Smooth muscle cell (in vitro differentiated cells): ENCODE results near the gene EPG5. TPM values are rescaled to one million over a fixed set of nuclear protein-coding genes. Genes with fewer than 3 reads are reported as not detected.
A peak's percentile ranks its signal among the peaks of the same experiment; 100 is the strongest.
"Not testable (repeated sequence)": the region's sequence is repeated elsewhere in the genome, so short reads cannot be mapped to it uniquely, and the experiment has no call there.

Experiments
- DNase-seq: peaks from one replicate; lab custom pipeline; 2025; ENCODE audit not compliant: unreplicated experiment; lab: John Stamatoyannopoulos, UW
- H2AFZ ChIP-seq: fragments of 200-600 bp; sonication (generic); 2 replicates; pipeline ENCODE4 v1.6.0; 2016; ENCODE audit warnings: antibody characterized with exemption, low read depth, mild to moderate bottlenecking
- H3F3A ChIP-seq: fragments of 200-600 bp; sonication (generic); 2 replicates; pipeline ENCODE4 v1.6.0; 2017; ENCODE audit warnings: antibody characterized with exemption, low read depth
- H3K27ac ChIP-seq: fragments of 200-600 bp; sonication (generic); 2 replicates; pipeline ENCODE4 v1.5.1; 2016; ENCODE audit warnings: low read depth, mild to moderate bottlenecking
- H3K27me3 ChIP-seq: fragments of 200-600 bp; sonication (generic); 2 replicates; pipeline ENCODE4 v1.6.1; 2016; ENCODE audit warnings: low read depth, mild to moderate bottlenecking
- H3K36me3 ChIP-seq: fragments of 200-600 bp; sonication (generic); 2 replicates; pipeline ENCODE4 v1.5.1; 2016; ENCODE audit warnings: low read depth
- H3K4me1 ChIP-seq: fragments of 200-600 bp; sonication (generic); 2 replicates; pipeline ENCODE4 v1.5.1; 2016; ENCODE audit warnings: low read depth
- H3K4me2 ChIP-seq: fragments of 200-600 bp; sonication (generic); 2 replicates; pipeline ENCODE4 v1.6.0; 2016; ENCODE audit warnings: mild to moderate bottlenecking
- H3K4me3 ChIP-seq: fragments of 200-600 bp; sonication (generic); 2 replicates; pipeline ENCODE4 v1.5.1; 2016; ENCODE audit warnings: mild to moderate bottlenecking
- H3K79me2 ChIP-seq: fragments of 200-600 bp; sonication (generic); 2 replicates; pipeline ENCODE4 v1.6.0; 2016; ENCODE audit warnings: low read depth, mild to moderate bottlenecking
- H3K9ac ChIP-seq: fragments of 200-600 bp; sonication (generic); 2 replicates; pipeline ENCODE4 v1.6.0; 2016; ENCODE audit warnings: low read depth
- H3K9me3 ChIP-seq: fragments of 200-600 bp; sonication (generic); replicated peaks from 2 replicates; pipeline ENCODE4 v1.5.1; 2016; ENCODE audit warnings: low read depth
- H4K20me1 ChIP-seq: fragments of 200-600 bp; sonication (generic); 2 replicates; pipeline ENCODE4 v1.6.0; 2016; ENCODE audit warnings: low read depth
- WGBS: methylation state at CpG from one replicate; pipeline ENCODE4 v1.1.7; 2016; ENCODE audit warnings: low lambda C conversion rate; 5-methylcytosine and 5-hydroxymethylcytosine counted together
- polyA plus RNA-seq: library from polyadenylated mRNA; unstranded; fragments of >200 nt; fragmentation: Nextera tagmentation; extraction: Ambion mirVana; gene quantifications from 2 replicates; pipeline ENCODE4 v1.2.1, GENCODE V29; 2016
- total RNA-seq: library from RNA; depleted of rRNA; stranded (reverse); fragments of >200 nt; gene quantifications from 2 replicates; pipeline ENCODE4 v1.2.3, GENCODE V29; 2014
- TF ChIP-seq, protein P1 (sequence below): fragments of 200-600 bp; sonication (generic); IDR thresholded peaks from 2 replicates; pipeline ENCODE4 v1.5.1; 2017; ENCODE audit warnings: borderline replicate concordance, mild to moderate bottlenecking, antibody characterized with exemption; ENCODE audit not compliant: insufficient read depth, poor library complexity, severe bottlenecking

Gene EPG5
- total and polyA plus RNA-seq, 2 experiments from 2014 or later, result 2.7 to 20.8 TPM

DNA sequence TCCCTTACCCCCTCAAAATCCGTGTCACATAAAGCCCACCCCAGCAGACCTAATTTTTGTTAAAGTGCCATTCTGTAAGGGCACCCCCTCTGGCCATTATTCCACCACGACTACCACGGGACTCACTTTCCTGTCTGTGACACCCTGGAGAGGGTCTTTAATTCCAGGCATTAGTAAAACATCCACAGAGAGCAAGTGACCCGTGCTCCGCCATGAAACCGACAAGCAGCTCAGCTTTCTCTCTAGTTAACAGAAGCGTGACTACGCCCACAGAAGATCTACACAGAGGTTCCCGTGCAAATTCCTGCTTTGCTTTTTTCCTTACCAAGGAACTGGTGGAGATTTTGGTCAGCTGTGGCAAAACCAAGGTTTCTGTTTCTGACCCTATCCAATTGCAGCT, 137.3 kb downstream of the EPG5 start:
- no peak for DNase-seq
- peaks cover 8% of the 10 kb centered on the region for H3K4me1 ChIP-seq
- 62% methylated on average over 9 of the region's 9 CpGs for WGBS
- no peak overlapping the region for H3K9ac ChIP-seq
- no peaks in the 10 kb centered on the region for H3K36me3 ChIP-seq
- H4K20me1 ChIP-seq, result no peaks in the 10 kb centered on the region
- no peak overlapping the region for H3K4me2 ChIP-seq
- TF ChIP-seq, protein P1, sequence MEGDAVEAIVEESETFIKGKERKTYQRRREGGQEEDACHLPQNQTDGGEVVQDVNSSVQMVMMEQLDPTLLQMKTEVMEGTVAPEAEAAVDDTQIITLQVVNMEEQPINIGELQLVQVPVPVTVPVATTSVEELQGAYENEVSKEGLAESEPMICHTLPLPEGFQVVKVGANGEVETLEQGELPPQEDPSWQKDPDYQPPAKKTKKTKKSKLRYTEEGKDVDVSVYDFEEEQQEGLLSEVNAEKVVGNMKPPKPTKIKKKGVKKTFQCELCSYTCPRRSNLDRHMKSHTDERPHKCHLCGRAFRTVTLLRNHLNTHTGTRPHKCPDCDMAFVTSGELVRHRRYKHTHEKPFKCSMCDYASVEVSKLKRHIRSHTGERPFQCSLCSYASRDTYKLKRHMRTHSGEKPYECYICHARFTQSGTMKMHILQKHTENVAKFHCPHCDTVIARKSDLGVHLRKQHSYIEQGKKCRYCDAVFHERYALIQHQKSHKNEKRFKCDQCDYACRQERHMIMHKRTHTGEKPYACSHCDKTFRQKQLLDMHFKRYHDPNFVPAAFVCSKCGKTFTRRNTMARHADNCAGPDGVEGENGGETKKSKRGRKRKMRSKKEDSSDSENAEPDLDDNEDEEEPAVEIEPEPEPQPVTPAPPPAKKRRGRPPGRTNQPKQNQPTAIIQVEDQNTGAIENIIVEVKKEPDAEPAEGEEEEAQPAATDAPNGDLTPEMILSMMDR, result no peak
- H3K9me3 ChIP-seq, result no peaks in the 10 kb centered on the region
- no peak overlapping the region for H3K27ac ChIP-seq
- no peaks in the 10 kb centered on the region for H3K27me3 ChIP-seq
- no peaks in the 10 kb centered on the region for H3K79me2 ChIP-seq
- H3F3A ChIP-seq, result peaks cover 2% of the 10 kb centered on the region
- H2AFZ ChIP-seq, result no peak overlapping the region
- H3K4me3 ChIP-seq, result no peak overlapping the region

DNA sequence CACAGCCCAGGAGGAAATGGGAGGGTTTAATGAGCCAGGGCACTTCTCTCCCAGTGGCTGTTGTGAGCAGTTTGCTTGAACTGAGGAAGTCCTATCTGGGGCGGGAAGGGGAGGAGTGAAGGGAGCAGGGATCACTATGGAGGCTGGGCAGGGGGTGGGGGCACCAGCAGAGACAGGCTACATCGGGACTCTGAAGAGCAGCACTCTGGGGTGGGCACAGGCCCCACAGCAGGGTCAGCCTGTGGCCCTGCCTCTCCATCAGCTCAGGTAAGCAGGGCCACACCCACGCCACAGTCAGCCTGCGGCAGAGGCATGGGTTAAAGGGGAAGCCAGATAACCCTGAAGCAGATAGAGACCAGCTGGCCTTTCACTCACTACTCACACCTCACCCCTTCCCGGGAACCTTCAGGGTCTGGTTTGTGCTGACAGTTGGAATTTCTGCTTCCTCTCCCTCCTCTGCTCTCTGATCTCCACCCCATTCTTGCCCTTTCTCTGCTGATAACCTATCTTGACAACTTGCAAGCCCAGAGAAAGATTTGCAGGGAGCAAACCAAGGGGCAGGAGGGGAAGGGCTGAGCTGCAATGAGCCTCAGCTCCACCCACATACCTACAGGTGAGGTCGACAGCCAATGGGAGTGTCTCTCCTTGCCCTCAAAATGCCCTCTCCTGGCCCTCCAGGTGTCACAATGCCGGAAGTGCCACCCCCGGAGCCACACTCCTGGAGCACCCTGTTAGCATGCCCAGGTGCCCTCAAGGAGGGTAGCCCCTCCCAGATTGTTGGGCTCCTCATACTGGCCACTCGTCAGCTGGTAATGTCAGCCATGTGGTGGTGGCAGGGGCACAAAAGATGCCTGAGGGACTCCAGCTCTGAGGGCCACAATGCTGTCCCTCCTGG, 138.0 kb downstream of the EPG5 start:
- peaks cover 2% of the 10 kb centered on the region for H3F3A ChIP-seq
- no peaks in the 10 kb centered on the region for H3K79me2 ChIP-seq
- H2AFZ ChIP-seq, result no peak overlapping the region
- DNase-seq, result no peak
- H3K9ac ChIP-seq, result no peak overlapping the region
- H3K27me3 ChIP-seq, result no peaks in the 10 kb centered on the region
- H3K27ac ChIP-seq, result no peak overlapping the region
- no peaks in the 10 kb centered on the region for H3K9me3 ChIP-seq
- no peaks in the 10 kb centered on the region for H3K36me3 ChIP-seq
- H3K4me1 ChIP-seq, result peaks cover 8% of the 10 kb centered on the region
- H3K4me2 ChIP-seq, result peak overlapping the region; percentile 31
- H3K4me3 ChIP-seq, result no peak overlapping the region
- WGBS, result 47% methylated on average over 8 of the region's 9 CpGs
- TF ChIP-seq, protein P1, result no peak
- no peaks in the 10 kb centered on the region for H4K20me1 ChIP-seq

DNA sequence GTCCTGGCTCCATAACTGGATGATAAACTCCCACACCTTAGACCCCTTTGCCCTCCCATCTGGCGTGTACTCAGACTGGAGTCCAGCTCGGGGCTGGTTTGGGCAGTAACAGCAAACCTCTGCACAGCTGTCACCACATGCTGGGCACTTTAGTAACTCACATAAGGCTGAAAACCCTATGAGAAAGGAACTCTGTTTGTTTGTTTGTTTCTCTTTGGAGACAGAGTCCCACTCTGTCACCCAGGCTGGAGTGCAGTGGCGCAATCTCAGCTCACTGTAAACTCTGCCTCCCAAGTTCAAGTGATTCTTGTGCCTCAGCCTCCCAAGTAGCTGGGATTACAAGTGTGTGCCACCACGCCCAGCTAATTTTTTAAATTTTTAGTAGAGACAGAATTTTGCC, 140.4 kb downstream of the EPG5 start:
- H3F3A ChIP-seq, H2AFZ ChIP-seq, H3K4me3 ChIP-seq, H3K27ac ChIP-seq, H3K79me2 ChIP-seq, H3K9ac ChIP-seq, DNase-seq, H3K9me3 ChIP-seq, H3K27me3 ChIP-seq, H3K36me3 ChIP-seq, H3K4me2 ChIP-seq, H4K20me1 ChIP-seq, H3K4me1 ChIP-seq: not testable (repeated sequence)
- 93% methylated on average over 4 of the region's 4 CpGs for WGBS

DNA sequence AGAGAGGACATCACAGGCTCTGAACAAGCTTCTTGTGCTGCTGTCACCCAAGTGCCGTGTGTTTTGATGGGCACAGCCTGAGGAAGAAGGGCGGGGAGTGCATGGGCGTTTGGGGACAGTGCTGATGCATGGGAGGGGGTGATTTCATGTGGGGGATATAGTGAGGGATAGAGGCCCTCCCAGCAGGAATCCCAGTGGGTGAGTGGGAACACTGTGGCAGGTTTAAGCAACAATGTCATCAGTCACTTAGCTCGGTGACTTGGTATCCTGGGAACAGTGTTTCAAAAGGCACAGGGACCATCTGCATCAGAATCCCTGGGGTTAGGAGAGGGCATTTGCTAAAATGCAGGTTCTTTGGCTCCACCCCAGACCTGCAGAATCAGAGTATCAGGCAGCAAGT, 141.0 kb downstream of the EPG5 start:
- Histone ChIP-seq H3K9ac (no peak overlapping the region), H4K20me1 (no peaks in the 10 kb centered on the region), H3K4me1 (peaks cover 8% of the 10 kb centered on the region), H3F3A (peaks cover 2% of the 10 kb centered on the region), H3K79me2 (no peaks in the 10 kb centered on the region), H3K4me3 (no peak overlapping the region), H3K27ac (no peak overlapping the region), H3K27me3 (no peaks in the 10 kb centered on the region), H3K36me3 (no peaks in the 10 kb centered on the region), H3K4me2 (no peak overlapping the region), H2AFZ (no peak overlapping the region), H3K9me3 (no peaks in the 10 kb centered on the region)
- TF ChIP-seq, protein P1, result no peak
- DNase-seq, result no peak
- WGBS, result 96% methylated on average over 4 of the region's 4 CpGs
